HG03196 (cell line): ENCODE data around the gene VASN.
A peak's percentile ranks its signal among the peaks of the same experiment; 100 is the strongest.

ENCODE experiments used
- ATAC-seq: cut with Tn5 transposase; IDR thresholded peaks from one replicate; pipeline ENCODE4 v1.9.1; 2021; ENCODE audit not compliant: unreplicated experiment

VASN gene

GRCh38 chr16:4351880-4352279 is 19.8 kb upstream of the VASN start:
- ATAC-seq: no peak

GRCh38 chr16:4352843-4353242 is 18.8 kb upstream of the VASN start:
- no peak for ATAC-seq

- no peak for ATAC-seq
Observed at GRCh38 chr16:4353675-4354074, 18.0 kb upstream of the VASN start.

GRCh38 chr16:4354512-4355409 is 16.9 kb upstream of the VASN start:
- no peak for ATAC-seq

GRCh38 chr16:4356820-4357219 is 14.8 kb upstream of the VASN start:
- ATAC-seq: no peak

GRCh38 chr16:4358236-4358635 is 13.4 kb upstream of the VASN start:
- no peak for ATAC-seq

GRCh38 chr16:4358831-4359561 is 12.7 kb upstream of the VASN start:
- ATAC-seq: no peak

GRCh38 chr16:4359914-4360313 is 11.7 kb upstream of the VASN start:
- no peak for ATAC-seq

GRCh38 chr16:4360538-4361021 is 11.1 kb upstream of the VASN start:
- no peak for ATAC-seq

- no peak for ATAC-seq
Observed at GRCh38 chr16:4361033-4361943, 10.4 kb upstream of the VASN start.

GRCh38 chr16:4361944-4362311 is 9.7 kb upstream of the VASN start:
- ATAC-seq: no peak

GRCh38 chr16:4362476-4363135 is 9.0 kb upstream of the VASN start:
- no peak for ATAC-seq

- no peak for ATAC-seq
Observed at GRCh38 chr16:4364196-4365013, 7.2 kb upstream of the VASN start.

GRCh38 chr16:4365014-4365406 is 6.6 kb upstream of the VASN start:
- ATAC-seq: peak; percentile 65

- ATAC-seq: no peak
Observed at GRCh38 chr16:4365615-4366014, 6.0 kb upstream of the VASN start.

- ATAC-seq: no peak
Observed at GRCh38 chr16:4366016-4366415, 5.6 kb upstream of the VASN start.

GRCh38 chr16:4367393-4367856 is 4.2 kb upstream of the VASN start:
- no peak for ATAC-seq

- ATAC-seq: no peak
Observed at GRCh38 chr16:4369007-4369733, 2.5 kb upstream of the VASN start.

GRCh38 chr16:4370151-4370550 is 1.5 kb upstream of the VASN start:
- ATAC-seq: no peak
